K562 (cell line): ENCODE data around the gene FAM219B. TPM values are rescaled to one million over a fixed set of nuclear protein-coding genes. Genes with fewer than 3 reads are reported as not detected.

ENCODE experiments used
- ATF7 ChIP-seq: fragments of 450-650 bp; IDR thresholded peaks from 2 replicates; pipeline ENCODE4 v1.7.1; 2014; ENCODE audit warnings: mild to moderate bottlenecking, moderate library complexity
- EP300 ChIP-seq: IDR thresholded peaks from 2 replicates; pipeline ENCODE4 v1.6.1; 2012; ENCODE audit warnings: low read length, improper control_type of control experiment
- HDAC8 ChIP-seq: fragments of 450-650 bp; IDR thresholded peaks from 2 replicates; pipeline ENCODE4 v1.6.1; 2016; ENCODE audit warnings: mild to moderate bottlenecking, missing genetic modification characterization, moderate library complexity, missing compliant biosample characterization
- KAT2B ChIP-seq: IDR thresholded peaks from one replicate; pipeline ENCODE4 v1.6.1; 2012; ENCODE audit warnings: low read depth, mild to moderate bottlenecking, control low read depth, inconsistent platforms, low read length, moderate library complexity
- MAZ ChIP-seq, 2 experiments: fragments of 450-650 bp in 1 of 2; sonication (generic) in 1 of 2; formaldehyde crosslinking; IDR thresholded peaks in 1 of 2; conservative IDR thresholded peaks in 1 of 2; 2 replicates each; pipeline versions ENCODE4 v1.4.0 to v1.5.0; 2020; ENCODE audit warnings: mild to moderate bottlenecking in 1 of 2, missing genetic modification reagents in 1 of 2
- MTA3 ChIP-seq: fragments of 450-650 bp; formaldehyde crosslinking; IDR thresholded peaks from 2 replicates; pipeline ENCODE4 v1.6.1; 2017; ENCODE audit warnings: mild to moderate bottlenecking, borderline replicate concordance
- MYBL2 ChIP-seq, 2 experiments: fragments of 450-650 bp in 1 of 2; sonication (generic) in 1 of 2; formaldehyde crosslinking in 1 of 2; IDR thresholded peaks; 2 replicates each; pipeline versions ENCODE4 v1.6.1 to v1.8.1; 2017 to 2022; ENCODE audit warnings: borderline replicate concordance in 1 of 2, inconsistent platforms in 1 of 2, low read depth in 1 of 2, mild to moderate bottlenecking in 1 of 2, missing genetic modification reagents in 1 of 2, moderate library complexity in 1 of 2
- RNF2 ChIP-seq: sonication (generic); IDR thresholded peaks from 2 replicates; pipeline ENCODE4 v1.6.1; 2016
- SAFB ChIP-seq: fragments of 200-400 bp; formaldehyde crosslinking; IDR thresholded peaks from 2 replicates; pipeline ENCODE4 v1.6.1; 2017; ENCODE audit warnings: low read depth, low read length, borderline replicate concordance
- SNRNP70 ChIP-seq: fragments of 200-400 bp; formaldehyde crosslinking; optimal IDR thresholded peaks from 2 replicates; pipeline ENCODE3; 2017; ENCODE audit warnings: low read depth, low read length
- TARDBP ChIP-seq: fragments of 450-650 bp; IDR thresholded peaks from 2 replicates; pipeline ENCODE4 v1.6.1; 2016
- TCF7L2 ChIP-seq: fragments of 150-350 bp; IDR thresholded peaks from 2 replicates; pipeline ENCODE4 v1.6.1; 2016; ENCODE audit warnings: low read depth, mild to moderate bottlenecking, low read length, moderate library complexity
- WHSC1 ChIP-seq: IDR thresholded peaks from one replicate; pipeline ENCODE4 v1.6.1; 2012; ENCODE audit warnings: low read length, control low read depth, inconsistent platforms
- ZNF124 ChIP-seq: sonication (generic); formaldehyde crosslinking; IDR thresholded peaks from 2 replicates; pipeline ENCODE4 v1.8.1; 2022; ENCODE audit warnings: missing genetic modification reagents
- ZNF143 ChIP-seq: sonication (generic); formaldehyde crosslinking; IDR thresholded peaks from 2 replicates; pipeline ENCODE4 v1.9.0; 2022; ENCODE audit warnings: mild to moderate bottlenecking, missing genetic modification reagents
- ZNF707 ChIP-seq: fragments of 250-450 bp; sonication (Bioruptor Pico); conservative IDR thresholded peaks from 2 replicates; pipeline ENCODE4 v1.8.0; 2022; ENCODE audit warnings: inconsistent platforms, mild to moderate bottlenecking, moderate library complexity
- polyA plus RNA-seq, 8 experiments: library from polyadenylated mRNA; depleted of rRNA in 4 of 8; stranded (reverse) in 5 of 8; unstranded in 3 of 8; fragments of >200 nt; fragmentation: Nextera tagmentation in 2 of 8; fragmentation: Illumina TruSeq in 1 of 8; extraction: Ambion mirVana in 2 of 8; extraction: Trizol in 1 of 8; gene quantifications; 2 replicates each; pipeline versions ENCODE4 v1.2.1 to v1.2.3, GENCODE V29; 2011 to 2014; ENCODE audit warnings: inconsistent platforms in 1 of 8, missing spikeins in 1 of 8
- total RNA-seq, 7 experiments: library from RNA; depleted of rRNA in 6 of 7; stranded (reverse); fragments of >200 nt in 6 of 7; fragmentation: Illumina TruSeq in 2 of 7; extraction: Trizol in 2 of 7; gene quantifications; 2 replicates each; pipeline versions ENCODE4 v1.2.1 to v1.2.3, GENCODE V29; 2011 to 2021; ENCODE audit warnings: low replicate concordance in 1 of 7
- TF ChIP-seq, protein P1 (sequence below): fragments of 450-650 bp; IDR thresholded peaks from 2 replicates; pipeline ENCODE4 v1.6.1; 2018; ENCODE audit not compliant: partially characterized antibody
- TF ChIP-seq, protein P2 (sequence below): sonication (generic); formaldehyde crosslinking; IDR thresholded peaks from 2 replicates; pipeline ENCODE4 v1.8.0; 2022; ENCODE audit warnings: missing genetic modification reagents, mild to moderate bottlenecking, borderline replicate concordance

FAM219B gene
- total and polyA plus RNA-seq, 9 of the 15 experiments (the other 6 are each of a cell fraction or from before 2014, with no cell fraction given), result 6.8 to 50.4 (median 29.4) TPM

DNA sequence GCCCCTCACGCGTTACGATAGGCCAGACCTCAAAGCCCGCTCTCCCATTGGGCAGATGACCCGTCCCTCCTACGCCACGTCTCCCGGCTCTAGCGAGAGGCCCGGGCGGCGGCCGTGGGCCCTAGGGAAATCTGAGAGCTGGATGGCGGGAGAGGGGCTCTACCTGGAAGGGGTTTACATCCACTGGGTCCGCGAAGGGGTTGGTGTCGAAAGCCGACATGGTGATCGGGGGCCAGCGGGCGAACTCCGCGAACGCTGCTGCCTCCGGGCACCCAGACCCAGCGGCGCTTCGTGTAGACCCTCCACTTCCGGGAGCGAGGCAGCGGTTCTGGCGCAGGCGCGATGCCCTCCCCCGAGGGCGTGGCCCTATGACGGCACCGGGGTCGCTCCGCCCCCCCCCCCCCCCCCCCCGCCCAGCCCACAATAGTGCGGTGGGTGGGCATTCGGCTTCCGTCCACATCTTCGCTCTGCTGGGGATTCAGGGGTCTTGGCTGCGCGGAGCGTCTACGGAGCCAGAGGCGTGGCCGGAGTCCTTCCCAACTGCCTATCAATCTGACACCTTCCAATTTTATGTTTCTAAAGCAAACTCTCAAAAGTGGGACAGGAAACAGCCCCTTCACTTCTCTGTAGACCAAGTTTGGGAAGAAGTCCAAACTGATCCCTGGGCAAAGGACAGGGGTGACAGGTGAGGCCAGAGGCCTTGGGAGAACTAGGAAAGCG lies 33.5 kb downstream of the FAM219B start, which contains the start of gene SCAMP2 (continued):
- TF ChIP-seq SNRNP70 (no peak), MTA3 (peak; percentile 65; the same call in 1 of the 2 replicates), TARDBP (no peak), SAFB (no peak), MYBL2 (IDR thresholded peaks at IDR 0.05; ENCODE audit: low read depth) (no peak), MYBL2 (CRISPR knock-in tag; IDR thresholded peaks at IDR 0.05; ENCODE audit: borderline replicate concordance) (no peak), MAZ (CRISPR knock-in tag; conservative IDR thresholded peaks at IDR 0.05 in 1 of 2, IDR thresholded peaks at IDR 0.05 in 1 of 2) (peak; percentile 65 to 80), TCF7L2 (no peak), ATF7 (peak; percentile 92), WHSC1 (no peak), EP300 (no peak), KAT2B (no peak), ZNF124 (CRISPR knock-in tag) (no peak), ZNF143 (CRISPR knock-in tag) (no peak), HDAC8 (tag) (no peak), RNF2 (no peak), ZNF707 (CRISPR knock-in tag) (no peak)
- TF ChIP-seq, protein P1, sequence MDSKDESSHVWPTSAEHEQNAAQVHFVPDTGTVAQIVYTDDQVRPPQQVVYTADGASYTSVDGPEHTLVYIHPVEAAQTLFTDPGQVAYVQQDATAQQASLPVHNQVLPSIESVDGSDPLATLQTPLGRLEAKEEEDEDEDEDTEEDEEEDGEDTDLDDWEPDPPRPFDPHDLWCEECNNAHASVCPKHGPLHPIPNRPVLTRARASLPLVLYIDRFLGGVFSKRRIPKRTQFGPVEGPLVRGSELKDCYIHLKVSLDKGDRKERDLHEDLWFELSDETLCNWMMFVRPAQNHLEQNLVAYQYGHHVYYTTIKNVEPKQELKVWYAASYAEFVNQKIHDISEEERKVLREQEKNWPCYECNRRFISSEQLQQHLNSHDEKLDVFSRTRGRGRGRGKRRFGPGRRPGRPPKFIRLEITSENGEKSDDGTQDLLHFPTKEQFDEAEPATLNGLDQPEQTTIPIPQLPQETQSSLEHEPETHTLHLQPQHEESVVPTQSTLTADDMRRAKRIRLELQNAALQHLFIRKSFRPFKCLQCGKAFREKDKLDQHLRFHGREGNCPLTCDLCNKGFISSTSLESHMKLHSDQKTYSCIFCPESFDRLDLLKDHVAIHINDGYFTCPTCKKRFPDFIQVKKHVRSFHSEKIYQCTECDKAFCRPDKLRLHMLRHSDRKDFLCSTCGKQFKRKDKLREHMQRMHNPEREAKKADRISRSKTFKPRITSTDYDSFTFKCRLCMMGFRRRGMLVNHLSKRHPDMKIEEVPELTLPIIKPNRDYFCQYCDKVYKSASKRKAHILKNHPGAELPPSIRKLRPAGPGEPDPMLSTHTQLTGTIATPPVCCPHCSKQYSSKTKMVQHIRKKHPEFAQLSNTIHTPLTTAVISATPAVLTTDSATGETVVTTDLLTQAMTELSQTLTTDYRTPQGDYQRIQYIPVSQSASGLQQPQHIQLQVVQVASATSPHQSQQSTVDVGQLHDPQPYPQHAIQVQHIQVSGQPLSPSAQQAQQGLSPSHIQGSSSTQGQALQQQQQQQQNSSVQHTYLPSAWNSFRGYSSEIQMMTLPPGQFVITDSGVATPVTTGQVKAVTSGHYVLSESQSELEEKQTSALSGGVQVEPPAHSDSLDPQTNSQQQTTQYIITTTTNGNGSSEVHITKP, result peak; percentile 10
- TF ChIP-seq, protein P2, sequence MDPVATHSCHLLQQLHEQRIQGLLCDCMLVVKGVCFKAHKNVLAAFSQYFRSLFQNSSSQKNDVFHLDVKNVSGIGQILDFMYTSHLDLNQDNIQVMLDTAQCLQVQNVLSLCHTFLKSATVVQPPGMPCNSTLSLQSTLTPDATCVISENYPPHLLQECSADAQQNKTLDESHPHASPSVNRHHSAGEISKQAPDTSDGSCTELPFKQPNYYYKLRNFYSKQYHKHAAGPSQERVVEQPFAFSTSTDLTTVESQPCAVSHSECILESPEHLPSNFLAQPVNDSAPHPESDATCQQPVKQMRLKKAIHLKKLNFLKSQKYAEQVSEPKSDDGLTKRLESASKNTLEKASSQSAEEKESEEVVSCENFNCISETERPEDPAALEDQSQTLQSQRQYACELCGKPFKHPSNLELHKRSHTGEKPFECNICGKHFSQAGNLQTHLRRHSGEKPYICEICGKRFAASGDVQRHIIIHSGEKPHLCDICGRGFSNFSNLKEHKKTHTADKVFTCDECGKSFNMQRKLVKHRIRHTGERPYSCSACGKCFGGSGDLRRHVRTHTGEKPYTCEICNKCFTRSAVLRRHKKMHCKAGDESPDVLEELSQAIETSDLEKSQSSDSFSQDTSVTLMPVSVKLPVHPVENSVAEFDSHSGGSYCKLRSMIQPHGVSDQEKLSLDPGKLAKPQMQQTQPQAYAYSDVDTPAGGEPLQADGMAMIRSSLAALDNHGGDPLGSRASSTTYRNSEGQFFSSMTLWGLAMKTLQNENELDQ, result no peak
